HEK293 (cell line): ENCODE results near the gene VPS13D.

Experiments used
- CTCF ChIP-seq: fragments of 450-650 bp; formaldehyde crosslinking; IDR thresholded peaks from 2 replicates; pipeline ENCODE4 v1.5.1; 2016; ENCODE audit warnings: missing biosample characterization, missing genetic modification characterization
- FEZF1 ChIP-seq: fragments of 450-650 bp; formaldehyde crosslinking; IDR thresholded peaks from 2 replicates; pipeline ENCODE4 v1.5.1; 2016; ENCODE audit warnings: missing biosample characterization, missing genetic modification characterization
- GLI4 ChIP-seq: fragments of 450-650 bp; formaldehyde crosslinking; IDR thresholded peaks from 2 replicates; pipeline ENCODE4 v1.5.1; 2016; ENCODE audit warnings: missing biosample characterization, missing genetic modification characterization
- GLIS1 ChIP-seq: fragments of 450-650 bp; formaldehyde crosslinking; IDR thresholded peaks from 2 replicates; pipeline ENCODE4 v1.5.1; 2016; ENCODE audit warnings: missing biosample characterization, missing genetic modification characterization
- OVOL3 ChIP-seq: fragments of 450-650 bp; formaldehyde crosslinking; IDR thresholded peaks from 2 replicates; pipeline ENCODE4 v1.5.1; 2016; ENCODE audit warnings: missing biosample characterization, missing genetic modification characterization
- ZBTB21 ChIP-seq: fragments of 450-650 bp; formaldehyde crosslinking; IDR thresholded peaks from 2 replicates; pipeline ENCODE4 v1.5.1; 2017; ENCODE audit warnings: missing biosample characterization, missing genetic modification characterization
- ZFP37 ChIP-seq: fragments of 450-650 bp; formaldehyde crosslinking; IDR thresholded peaks from 2 replicates; pipeline ENCODE4 v1.5.1; 2016; ENCODE audit warnings: missing biosample characterization, missing genetic modification characterization
- ZNF639 ChIP-seq: fragments of 450-650 bp; formaldehyde crosslinking; IDR thresholded peaks from 2 replicates; pipeline ENCODE4 v1.5.1; 2016; ENCODE audit warnings: missing biosample characterization, missing genetic modification characterization
- ZSCAN18 ChIP-seq: fragments of 450-650 bp; formaldehyde crosslinking; IDR thresholded peaks from 2 replicates; pipeline ENCODE4 v1.5.1; 2016; ENCODE audit warnings: missing biosample characterization, missing genetic modification characterization
- ZSCAN30 ChIP-seq: fragments of 450-650 bp; IDR thresholded peaks from 2 replicates; pipeline ENCODE4 v1.5.1; 2018; ENCODE audit warnings: missing biosample characterization, mild to moderate bottlenecking, missing genetic modification characterization, moderate library complexity
- TF ChIP-seq, protein P1 (sequence below): fragments of 450-650 bp; formaldehyde crosslinking; IDR thresholded peaks from 2 replicates; pipeline ENCODE4 v1.5.1; 2016; ENCODE audit warnings: missing biosample characterization, missing genetic modification characterization
- TF ChIP-seq, protein P2 (sequence below): fragments of 450-650 bp; formaldehyde crosslinking; IDR thresholded peaks from 2 replicates; pipeline ENCODE4 v1.5.1; 2016; ENCODE audit warnings: missing biosample characterization, missing genetic modification characterization
- TF ChIP-seq, protein P3 (sequence below): fragments of 450-650 bp; formaldehyde crosslinking; IDR thresholded peaks from 2 replicates; pipeline ENCODE4 v1.5.1; 2016; ENCODE audit warnings: missing biosample characterization, missing genetic modification characterization, low read depth

DNA sequence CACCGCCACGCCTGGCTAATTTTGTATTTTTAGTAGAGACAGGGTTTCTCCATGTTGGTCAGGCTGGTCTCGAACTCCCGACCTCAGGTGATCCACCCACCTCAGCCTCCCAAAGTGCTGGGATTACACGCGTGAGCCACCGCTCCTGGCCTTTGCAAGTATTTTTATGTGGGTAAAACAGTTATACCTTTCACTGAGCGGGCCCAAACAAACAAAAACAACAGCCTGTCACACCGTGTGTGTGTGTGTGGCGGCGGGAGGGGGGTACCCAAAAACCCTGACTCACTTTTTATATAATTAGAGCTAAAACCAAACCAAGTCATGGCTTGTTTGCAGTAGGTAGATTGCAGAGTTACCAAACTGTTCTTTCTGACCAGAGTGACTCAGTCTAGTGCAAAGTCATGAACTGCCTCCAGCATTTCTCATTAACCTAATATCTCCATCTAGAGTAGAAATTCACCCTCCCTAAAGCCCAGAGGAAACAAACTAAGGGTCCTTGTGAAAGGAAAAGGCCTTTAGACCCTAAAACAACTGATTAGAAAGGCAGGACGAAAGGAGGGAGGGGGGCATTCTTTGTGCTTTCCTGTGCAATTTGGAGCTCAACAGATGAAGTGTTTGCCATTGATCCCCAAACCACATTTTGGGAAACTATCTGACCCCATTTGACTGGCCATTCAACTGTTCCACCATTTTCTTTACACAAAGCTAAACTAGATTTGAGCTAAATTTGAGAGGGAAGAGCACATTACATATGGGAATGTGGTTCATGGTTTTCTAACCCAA is 207.2 kb downstream of the VPS13D start:
- no peak for TF ChIP-seq ZSCAN18
- TF ChIP-seq, protein P1, sequence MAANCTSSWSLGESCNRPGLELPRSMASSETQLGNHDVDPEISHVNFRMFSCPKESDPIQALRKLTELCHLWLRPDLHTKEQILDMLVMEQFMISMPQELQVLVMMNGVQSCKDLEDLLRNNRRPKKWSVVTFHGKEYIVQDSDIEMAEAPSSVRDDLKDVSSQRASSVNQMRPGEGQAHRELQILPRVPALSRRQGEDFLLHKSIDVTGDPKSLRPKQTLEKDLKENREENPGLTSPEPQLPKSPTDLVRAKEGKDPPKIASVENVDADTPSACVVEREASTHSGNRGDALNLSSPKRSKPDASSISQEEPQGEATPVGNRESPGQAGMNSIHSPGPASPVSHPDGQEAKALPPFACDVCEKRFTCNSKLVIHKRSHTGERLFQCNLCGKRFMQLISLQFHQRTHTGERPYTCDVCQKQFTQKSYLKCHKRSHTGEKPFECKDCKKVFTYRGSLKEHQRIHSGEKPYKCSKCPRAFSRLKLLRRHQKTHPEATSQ (tag by site-specific recombination) = no peak
- no peak for TF ChIP-seq FEZF1 (tag by site-specific recombination)
- no peak for TF ChIP-seq CTCF (tag by site-specific recombination)
- no peak for TF ChIP-seq ZBTB21 (tag by site-specific recombination)
- no peak for TF ChIP-seq ZSCAN30 (tag by site-specific recombination)
- TF ChIP-seq, protein P2, sequence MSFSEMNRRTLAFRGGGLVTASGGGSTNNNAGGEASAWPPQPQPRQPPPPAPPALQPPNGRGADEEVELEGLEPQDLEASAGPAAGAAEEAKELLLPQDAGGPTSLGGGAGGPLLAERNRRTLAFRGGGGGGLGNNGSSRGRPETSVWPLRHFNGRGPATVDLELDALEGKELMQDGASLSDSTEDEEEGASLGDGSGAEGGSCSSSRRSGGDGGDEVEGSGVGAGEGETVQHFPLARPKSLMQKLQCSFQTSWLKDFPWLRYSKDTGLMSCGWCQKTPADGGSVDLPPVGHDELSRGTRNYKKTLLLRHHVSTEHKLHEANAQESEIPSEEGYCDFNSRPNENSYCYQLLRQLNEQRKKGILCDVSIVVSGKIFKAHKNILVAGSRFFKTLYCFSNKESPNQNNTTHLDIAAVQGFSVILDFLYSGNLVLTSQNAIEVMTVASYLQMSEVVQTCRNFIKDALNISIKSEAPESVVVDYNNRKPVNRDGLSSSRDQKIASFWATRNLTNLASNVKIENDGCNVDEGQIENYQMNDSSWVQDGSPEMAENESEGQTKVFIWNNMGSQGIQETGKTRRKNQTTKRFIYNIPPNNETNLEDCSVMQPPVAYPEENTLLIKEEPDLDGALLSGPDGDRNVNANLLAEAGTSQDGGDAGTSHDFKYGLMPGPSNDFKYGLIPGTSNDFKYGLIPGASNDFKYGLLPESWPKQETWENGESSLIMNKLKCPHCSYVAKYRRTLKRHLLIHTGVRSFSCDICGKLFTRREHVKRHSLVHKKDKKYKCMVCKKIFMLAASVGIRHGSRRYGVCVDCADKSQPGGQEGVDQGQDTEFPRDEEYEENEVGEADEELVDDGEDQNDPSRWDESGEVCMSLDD (tag by site-specific recombination) = no peak
- TF ChIP-seq, protein P3, sequence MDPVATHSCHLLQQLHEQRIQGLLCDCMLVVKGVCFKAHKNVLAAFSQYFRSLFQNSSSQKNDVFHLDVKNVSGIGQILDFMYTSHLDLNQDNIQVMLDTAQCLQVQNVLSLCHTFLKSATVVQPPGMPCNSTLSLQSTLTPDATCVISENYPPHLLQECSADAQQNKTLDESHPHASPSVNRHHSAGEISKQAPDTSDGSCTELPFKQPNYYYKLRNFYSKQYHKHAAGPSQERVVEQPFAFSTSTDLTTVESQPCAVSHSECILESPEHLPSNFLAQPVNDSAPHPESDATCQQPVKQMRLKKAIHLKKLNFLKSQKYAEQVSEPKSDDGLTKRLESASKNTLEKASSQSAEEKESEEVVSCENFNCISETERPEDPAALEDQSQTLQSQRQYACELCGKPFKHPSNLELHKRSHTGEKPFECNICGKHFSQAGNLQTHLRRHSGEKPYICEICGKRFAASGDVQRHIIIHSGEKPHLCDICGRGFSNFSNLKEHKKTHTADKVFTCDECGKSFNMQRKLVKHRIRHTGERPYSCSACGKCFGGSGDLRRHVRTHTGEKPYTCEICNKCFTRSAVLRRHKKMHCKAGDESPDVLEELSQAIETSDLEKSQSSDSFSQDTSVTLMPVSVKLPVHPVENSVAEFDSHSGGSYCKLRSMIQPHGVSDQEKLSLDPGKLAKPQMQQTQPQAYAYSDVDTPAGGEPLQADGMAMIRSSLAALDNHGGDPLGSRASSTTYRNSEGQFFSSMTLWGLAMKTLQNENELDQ (tag by site-specific recombination) = no peak
- no peak for TF ChIP-seq GLIS1 (tag by site-specific recombination)
- no peak for TF ChIP-seq OVOL3
- no peak for TF ChIP-seq ZFP37 (tag by site-specific recombination)
- TF ChIP-seq GLI4 (tag by site-specific recombination) = no peak
- TF ChIP-seq ZNF639 = no peak
